ENCODE data around the gene CASP9. TPM values are rescaled to one million over a fixed set of nuclear protein-coding genes. Genes with fewer than 3 reads are reported as not detected.
"Not testable (repeated sequence)": the region's sequence is repeated elsewhere in the genome, so short reads cannot be mapped to it uniquely, and the experiment has no call there.

The CASP9 gene
- total RNA-seq, 2 experiments from 2014 or later, result 7.6 to 9.6 TPM

DNA sequence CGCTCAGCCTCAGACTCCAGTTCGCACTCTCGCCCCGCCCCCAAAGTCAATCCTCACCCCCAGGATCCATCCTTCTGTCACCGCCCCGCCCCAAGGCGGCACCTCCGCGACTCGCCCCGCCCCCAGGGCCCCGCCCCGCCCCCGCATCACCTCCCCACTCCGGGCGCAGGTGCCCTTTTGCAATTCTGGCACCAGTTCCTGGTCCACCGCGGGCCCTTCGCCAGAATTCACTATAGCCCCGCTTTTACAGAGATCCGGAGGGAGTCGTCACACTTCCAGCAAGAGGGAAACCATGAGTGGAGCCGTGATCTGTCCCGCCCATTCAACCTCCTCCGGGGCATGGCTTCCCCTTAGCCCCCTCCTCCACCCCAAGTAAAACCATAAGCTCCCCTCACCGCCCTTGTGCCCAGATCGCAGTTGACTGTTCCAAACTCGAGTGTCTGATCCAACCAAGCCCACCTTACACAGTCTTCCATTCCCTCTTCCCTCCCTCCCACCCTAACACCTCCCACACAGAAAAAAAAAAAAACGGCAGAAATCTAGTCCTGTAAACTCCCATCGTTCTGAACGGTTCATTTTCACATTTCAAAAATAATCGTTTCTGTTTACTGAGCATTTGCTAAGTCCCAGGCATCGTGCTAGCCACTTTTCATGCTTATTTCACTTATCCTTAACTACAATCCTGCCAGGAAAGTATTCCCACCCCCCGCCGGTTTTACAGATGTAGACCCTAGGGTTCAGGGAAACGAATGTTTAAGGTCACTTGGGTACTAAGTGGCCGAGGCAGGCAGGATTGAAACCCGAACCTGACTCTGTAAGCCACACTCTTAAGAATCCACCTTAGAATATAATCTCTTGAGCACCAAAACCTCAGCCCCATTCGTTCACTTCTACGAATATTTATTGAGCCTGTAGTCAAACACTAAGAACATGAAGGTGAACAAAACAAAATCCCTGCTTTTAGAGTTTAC is 1.3 kb upstream of the CASP9 start:
- peak; percentile 68 for ATAC-seq
- Mint-ChIP-seq H3K9me3 (ENCODE audit: low read depth) (no peaks in the 10 kb centered on the region), H3K36me3 (ENCODE audit: low read depth) (peaks cover 2% of the 10 kb centered on the region), H3K4me1 (peaks cover 51% of the 10 kb centered on the region), H3K27ac (peak overlapping the region; percentile 88), H3K4me3 (peak overlapping the region; percentile 84), H3K27me3 (no peaks in the 10 kb centered on the region)
- intact Hi-C loops (cut with DNase I, micrococcal nuclease), result loop anchor here (1.0 to 10.0 kb wide), 17 partner anchors 52 to 1912 kb away; partner anchors contain the start of genes DDI2 (in 2 of the 2), EFHD2 (in 1 of the 2), NECAP2 (in 1 of the 2) and PLEKHM2 (in 1 of the 2)
- POLR2A ChIA-PET, result interaction anchor here (0.6 kb wide), 1 partner anchor 93 kb away, joined by 3 read pairs; no protein-coding TSS in a partner anchor
- CTCF ChIA-PET, result no interaction called here
- DNase-seq, result peak; percentile 100

DNA sequence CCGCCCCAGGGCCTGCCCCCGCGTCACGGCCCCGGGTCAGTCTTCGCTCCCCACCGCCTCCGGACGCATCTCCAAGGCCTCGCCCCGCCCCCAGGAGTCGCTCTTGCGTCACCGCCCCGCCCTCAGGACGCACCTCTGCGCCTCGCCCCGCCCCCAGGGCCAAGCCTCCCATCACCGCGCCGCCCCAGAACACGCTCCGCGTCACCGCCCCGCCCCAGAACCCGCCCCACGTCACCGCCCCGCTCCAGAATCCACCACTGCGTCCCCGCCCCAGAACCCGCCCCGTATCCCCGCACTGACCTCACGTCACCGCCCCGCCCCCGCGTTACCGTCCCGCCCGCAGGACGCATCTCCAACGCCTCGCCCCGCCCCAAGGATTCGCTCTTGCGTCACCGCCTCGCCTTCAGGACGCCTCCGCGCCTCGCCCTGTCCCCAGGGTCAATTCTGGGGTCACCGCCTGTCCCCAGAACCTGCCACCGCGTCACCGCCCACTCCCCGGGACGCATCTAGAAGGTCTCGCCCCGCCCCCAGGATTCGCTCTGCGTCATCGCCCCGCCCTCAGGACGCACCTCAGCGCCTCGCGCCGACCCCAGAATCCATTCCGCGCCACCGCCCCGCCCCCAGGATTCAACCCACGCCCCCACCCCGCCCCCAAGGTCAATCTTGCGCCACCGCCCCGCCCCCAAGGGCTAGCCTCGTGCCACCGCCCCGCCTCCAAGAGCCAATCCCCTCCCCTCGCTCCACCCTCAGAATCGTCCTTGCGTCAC is 451 bp upstream of the CASP9 start:
- DNase-seq (peak; percentile 100), ATAC-seq (peak; percentile 57)
- peaks cover 51% of the 10 kb centered on the region for H3K4me1 Mint-ChIP-seq
- H3K4me3 Mint-ChIP-seq, result peak overlapping the region; percentile 84
- intact Hi-C loops (cut with DNase I, micrococcal nuclease), result loop anchor here (1.0 to 10.0 kb wide), 16 partner anchors 53 to 1913 kb away; partner anchors contain the start of genes EFHD2 (in 1 of the 2), FBXO42 (in 1 of the 2), NECAP2 (in 1 of the 2) and PLEKHM2 (in 1 of the 2)
- POLR2A ChIA-PET, result no interaction called here
- H3K9me3 Mint-ChIP-seq (ENCODE audit: low read depth), result no peaks in the 10 kb centered on the region
- peak overlapping the region; percentile 97 for H3K27ac Mint-ChIP-seq
- no peaks in the 10 kb centered on the region for H3K27me3 Mint-ChIP-seq
- peaks cover 2% of the 10 kb centered on the region for H3K36me3 Mint-ChIP-seq (ENCODE audit: low read depth)
- CTCF ChIA-PET, result interaction anchor here (1.2 kb wide), 1 partner anchor 201 kb away, joined by 4 read pairs; no protein-coding TSS in a partner anchor

GRCh38 chr1:15523104-15524020 is 653 bp downstream of the CASP9 start:
- CTCF ChIA-PET, result interaction anchor here (0.6 to 1.2 kb wide), 2 partner anchors 200 to 262 kb away, joined by 3 to 4 read pairs; no protein-coding TSS in a partner anchor
- no peaks in the 10 kb centered on the region for H3K9me3 Mint-ChIP-seq (ENCODE audit: low read depth)
- H3K4me3 Mint-ChIP-seq, result peak overlapping the region; percentile 84
- H3K36me3 Mint-ChIP-seq (ENCODE audit: low read depth), result no peaks in the 10 kb centered on the region
- H3K27ac Mint-ChIP-seq, result peak overlapping the region; percentile 65
- POLR2A ChIA-PET, result interaction anchor here (0.6 kb wide), 2 partner anchors 594 to 990 kb away, joined by 3 to 8 read pairs; partner anchors contain the start of gene RNU1-1
- ATAC-seq (no peak), DNase-seq (no peak)
- intact Hi-C loops (cut with DNase I, micrococcal nuclease), result loop anchor here (1.0 to 10.0 kb wide), 12 partner anchors 114 to 1789 kb away; partner anchors contain the start of genes EFHD2 (in 1 of the 2), FBXO42 (in 1 of the 2) and PLEKHM2 (in 1 of the 2)
- H3K27me3 Mint-ChIP-seq, result no peaks in the 10 kb centered on the region
- H3K4me1 Mint-ChIP-seq, result peaks cover 46% of the 10 kb centered on the region

- H3K36me3 Mint-ChIP-seq (ENCODE audit: low read depth), result peaks cover 2% of the 10 kb centered on the region
- H3K4me1 Mint-ChIP-seq, result peaks cover 38% of the 10 kb centered on the region
- CTCF ChIA-PET, result no interaction called here
- H3K9me3 Mint-ChIP-seq (ENCODE audit: low read depth), result no peaks in the 10 kb centered on the region
- ATAC-seq (no peak), DNase-seq (no peak)
- POLR2A ChIA-PET, result no interaction called here
- no peak overlapping the region for H3K4me3 Mint-ChIP-seq
- H3K27ac Mint-ChIP-seq, result no peak overlapping the region
- H3K27me3 Mint-ChIP-seq, result no peaks in the 10 kb centered on the region
- intact Hi-C loops (cut with DNase I, micrococcal nuclease), result loop anchor here in 1 of 2 experiments (10.0 kb wide), 1 partner anchor 1788 kb away; no protein-coding TSS in a partner anchor
Observed at GRCh38 chr1:15522551-15522950, 1.5 kb downstream of the CASP9 start.

DNA sequence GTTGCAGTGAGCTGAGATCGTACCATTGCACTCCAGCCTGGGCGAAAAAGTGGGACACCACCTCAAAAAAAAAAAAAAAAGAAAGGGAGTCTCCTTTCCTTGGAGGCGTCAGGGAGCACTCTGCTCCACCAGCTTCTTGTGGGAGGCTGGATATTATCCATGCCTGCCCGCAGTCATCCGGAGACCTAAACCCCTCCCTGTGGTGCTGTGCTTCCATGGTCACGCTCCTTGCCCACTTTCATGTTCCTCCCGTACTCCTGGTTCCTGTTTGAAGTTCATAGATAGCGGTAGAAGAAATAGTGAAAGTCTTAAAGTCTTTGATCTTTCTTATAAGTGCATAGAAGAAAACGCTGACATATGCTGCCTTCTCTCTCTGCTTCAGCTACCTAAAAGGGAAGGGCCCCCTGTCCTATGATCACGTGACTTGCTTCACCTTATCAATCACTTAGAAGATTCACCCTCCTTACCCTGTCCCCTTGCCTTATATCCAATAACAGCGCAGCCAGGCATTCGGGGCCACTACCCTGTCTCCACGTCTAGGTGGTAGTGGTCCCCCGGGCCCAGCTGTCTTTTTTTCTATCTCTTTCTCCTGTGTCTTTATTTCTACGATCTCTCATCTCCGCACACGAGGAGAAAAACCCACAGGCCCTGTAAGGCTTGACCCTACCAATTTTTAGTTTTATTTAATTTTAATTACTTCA is 2.7 kb downstream of the CASP9 start:
- ATAC-seq; H3K27me3 Mint-ChIP-seq; CTCF ChIA-PET; H3K36me3 Mint-ChIP-seq (ENCODE audit: low read depth); POLR2A ChIA-PET; H3K9me3 Mint-ChIP-seq (ENCODE audit: low read depth); DNase-seq: not testable (repeated sequence)
- intact Hi-C loops (cut with DNase I, micrococcal nuclease), result loop anchor here in 1 of 2 experiments (10.0 kb wide), 1 partner anchor 1787 kb away; no protein-coding TSS in a partner anchor
- Mint-ChIP-seq H3K4me3 (peak overlapping the region; percentile 12), H3K4me1 (peaks cover 35% of the 10 kb centered on the region), H3K27ac (peak overlapping the region; percentile 49)

DNA sequence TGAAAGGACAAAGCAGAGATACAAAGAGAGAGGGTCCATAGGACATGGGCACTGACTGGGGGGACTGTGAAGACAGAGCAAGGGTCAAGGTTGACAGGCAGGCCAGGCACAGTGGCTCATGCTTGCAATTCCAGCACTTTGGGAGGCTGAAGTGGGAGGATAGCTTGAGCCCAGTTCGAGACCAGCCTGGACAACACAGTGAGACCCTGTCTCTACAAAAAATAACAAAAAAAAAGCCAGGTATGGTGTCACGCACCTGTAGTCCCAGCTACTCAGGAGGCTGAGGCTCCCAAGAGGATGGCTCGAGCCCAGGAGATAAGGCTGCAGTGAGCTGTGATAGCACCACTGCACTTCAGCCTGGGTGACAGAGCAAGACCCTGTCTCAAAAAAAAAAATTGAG is 4.4 kb downstream of the CASP9 start:
- H3K4me3 Mint-ChIP-seq, result no peak overlapping the region
- DNase-seq (no peak), ATAC-seq (no peak)
- ChIA-PET POLR2A (no interaction called here), CTCF (interaction anchor here (1.0 kb wide), 1 partner anchor 88 kb away, joined by 3 read pairs; no protein-coding TSS in a partner anchor)
- H3K36me3 Mint-ChIP-seq (ENCODE audit: low read depth), result peaks cover 9% of the 10 kb centered on the region
- H3K4me1 Mint-ChIP-seq, result peaks cover 31% of the 10 kb centered on the region
- H3K27me3 Mint-ChIP-seq, result no peaks in the 10 kb centered on the region
- H3K9me3 Mint-ChIP-seq (ENCODE audit: low read depth), result no peaks in the 10 kb centered on the region
- H3K27ac Mint-ChIP-seq, result no peak overlapping the region
- intact Hi-C loops (cut with DNase I, micrococcal nuclease), result loop anchor here in 1 of 2 experiments (10.0 kb wide), 1 partner anchor 1785 kb away; no protein-coding TSS in a partner anchor

- Mint-ChIP-seq H3K4me1 (peaks cover 16% of the 10 kb centered on the region), H3K9me3 (ENCODE audit: low read depth) (no peaks in the 10 kb centered on the region), H3K27ac (peak overlapping the region; percentile 78), H3K4me3 (no peak overlapping the region), H3K36me3 (ENCODE audit: low read depth) (peaks cover 12% of the 10 kb centered on the region), H3K27me3 (no peaks in the 10 kb centered on the region)
- ChIA-PET CTCF (no interaction called here), POLR2A (no interaction called here)
- DNase-seq (no peak), ATAC-seq (peak; percentile 44)
- intact Hi-C loops (cut with DNase I, micrococcal nuclease), result no loop called here
Observed at GRCh38 chr1:15515022-15515663, 8.9 kb downstream of the CASP9 start.

- peaks cover 16% of the 10 kb centered on the region for H3K4me1 Mint-ChIP-seq
- H3K9me3 Mint-ChIP-seq (ENCODE audit: low read depth); ATAC-seq; DNase-seq; intact Hi-C loops (cut with DNase I, micrococcal nuclease); CTCF ChIA-PET; H3K4me3 Mint-ChIP-seq; POLR2A ChIA-PET; H3K27me3 Mint-ChIP-seq: not testable (repeated sequence)
- peaks cover 12% of the 10 kb centered on the region for H3K36me3 Mint-ChIP-seq (ENCODE audit: low read depth)
- peak overlapping the region; percentile 48 for H3K27ac Mint-ChIP-seq
Observed at GRCh38 chr1:15514557-15514956, 9.5 kb downstream of the CASP9 start.

- ChIA-PET CTCF (interaction anchor here (1.1 kb wide), 1 partner anchor 14 kb away, joined by 3 read pairs; no protein-coding TSS in a partner anchor), POLR2A (no interaction called here)
- H3K36me3 Mint-ChIP-seq (ENCODE audit: low read depth), result peaks cover 12% of the 10 kb centered on the region
- H3K4me3 Mint-ChIP-seq, result no peak overlapping the region
- H3K9me3 Mint-ChIP-seq (ENCODE audit: low read depth), result no peaks in the 10 kb centered on the region
- intact Hi-C loops (cut with DNase I, micrococcal nuclease), result no loop called here
- no peak overlapping the region for H3K27ac Mint-ChIP-seq
- no peak for DNase-seq
- H3K4me1 Mint-ChIP-seq, result peaks cover 14% of the 10 kb centered on the region
- no peak for ATAC-seq
- no peaks in the 10 kb centered on the region for H3K27me3 Mint-ChIP-seq
Observed at GRCh38 chr1:15513919-15514318, 10.1 kb downstream of the CASP9 start.
